GM19043 (cell line): ENCODE data around the gene CENPS.
"Not testable (repeated sequence)": the region's sequence is repeated elsewhere in the genome, so short reads cannot be mapped to it uniquely, and the experiment has no call there.

ENCODE experiments used
- ATAC-seq: cut with Tn5 transposase; IDR thresholded peaks from one replicate; pipeline ENCODE4 v1.9.1; 2021; ENCODE audit warnings: low read depth; ENCODE audit not compliant: unreplicated experiment

CENPS gene

GRCh38 chr1:10430216-10431069 lies at the start of gene CENPS:
Gene CENPS (plus strand): TSS chr1:10430433. CDS start chr1:10430518, 85 bp downstream.
- peak; percentile 69 for ATAC-seq

- ATAC-seq: no peak
Observed at GRCh38 chr1:10380594-10381275, 49.5 kb upstream of the CENPS start.

- ATAC-seq: no peak
Observed at GRCh38 chr1:10383630-10384029, 46.6 kb upstream of the CENPS start.

- ATAC-seq: no peak
Observed at GRCh38 chr1:10384219-10384618, 46.0 kb upstream of the CENPS start.

GRCh38 chr1:10386761-10387676 lies 43.2 kb upstream of the CENPS start:
- ATAC-seq: no peak

- ATAC-seq: no peak
Observed at GRCh38 chr1:10387677-10388386, 42.4 kb upstream of the CENPS start.

GRCh38 chr1:10388387-10388715 lies 41.9 kb upstream of the CENPS start:
- ATAC-seq: no peak

GRCh38 chr1:10389271-10389973 lies 40.8 kb upstream of the CENPS start:
- no peak for ATAC-seq

GRCh38 chr1:10396870-10397269 lies 33.4 kb upstream of the CENPS start:
- no peak for ATAC-seq

- ATAC-seq: no peak
Observed at GRCh38 chr1:10398278-10398733, 31.9 kb upstream of the CENPS start.

GRCh38 chr1:10398734-10399443 lies 31.3 kb upstream of the CENPS start, which contains the start of gene PGD:
Gene PGD (plus strand): TSS chr1:10399064. CDS start chr1:10399118, 54 bp downstream.
- peak; percentile 97 for ATAC-seq

GRCh38 chr1:10399444-10399941 lies 30.7 kb upstream of the CENPS start:
- no peak for ATAC-seq

GRCh38 chr1:10400013-10400412 lies 30.2 kb upstream of the CENPS start:
- no peak for ATAC-seq

GRCh38 chr1:10401281-10401680 lies 29.0 kb upstream of the CENPS start:
- no peak for ATAC-seq

- ATAC-seq: no peak
Observed at GRCh38 chr1:10402729-10403274, 27.4 kb upstream of the CENPS start.

GRCh38 chr1:10407201-10407600 lies 23.0 kb upstream of the CENPS start:
- ATAC-seq: no peak

GRCh38 chr1:10415211-10415930 lies 14.9 kb upstream of the CENPS start:
- ATAC-seq: no peak

GRCh38 chr1:10415967-10416366 lies 14.3 kb upstream of the CENPS start:
- not testable (repeated sequence) for ATAC-seq
